HL-60 (cell line): ENCODE results near the gene NELFB.

ENCODE experiments used
- DNase-seq, 2 experiments: peaks; one replicate each; pipeline ENCODE4 v3.0.0-alpha.2; 2010 to 2020; ENCODE audit warnings: low read depth in 1 of 2, low spot score in 1 of 2
- H3K27ac ChIP-seq: fragments of 250-450 bp; sonication (Bioruptor Pico); replicated peaks from 2 replicates; pipeline ENCODE4 v1.5.1; 2020; ENCODE audit warnings: mild to moderate bottlenecking, moderate library complexity
- H3K27me3 ChIP-seq: fragments of 250-450 bp; sonication (Bioruptor Pico); 2 replicates; pipeline ENCODE4 v1.5.1; 2021; ENCODE audit warnings: mild to moderate bottlenecking, moderate library complexity; ENCODE audit not compliant: insufficient read depth, poor library complexity, severe bottlenecking
- H3K4me3 ChIP-seq: replicated peaks from 2 replicates; pipeline ENCODE4 v1.5.1; 2011; ENCODE audit warnings: mild to moderate bottlenecking, control low read depth, low read length; ENCODE audit not compliant: insufficient read depth
- CTCF ChIP-seq: IDR thresholded peaks from one replicate; pipeline ENCODE4 v1.5.1; 2011; ENCODE audit warnings: low read length, control low read depth, inconsistent platforms; ENCODE audit not compliant: insufficient read depth
- GABPA ChIP-seq: IDR thresholded peaks from 2 replicates; pipeline ENCODE4 v1.6.1; 2012; ENCODE audit warnings: low read depth
- POLR2AphosphoS5 ChIP-seq: IDR thresholded peaks from 2 replicates; pipeline ENCODE4 v1.6.1; 2012; ENCODE audit warnings: low read depth
- REST ChIP-seq: IDR thresholded peaks from 2 replicates; pipeline ENCODE4 v1.6.1; 2012; ENCODE audit warnings: low read depth; ENCODE audit not compliant: insufficient replicate concordance
- SPI1 ChIP-seq: IDR thresholded peaks from 2 replicates; pipeline ENCODE4 v1.6.1; 2012; ENCODE audit warnings: low read depth, mild to moderate bottlenecking, borderline replicate concordance

The NELFB gene

GRCh38 chr9:137311986-137312851 is 57.1 kb downstream of the NELFB start:
- no peak for DNase-seq
- Histone ChIP-seq H3K4me3 (no peak overlapping the region), H3K27me3 (peaks cover 14% of the 10 kb centered on the region), H3K27ac (no peak overlapping the region)
- TF ChIP-seq GABPA = no peak
- TF ChIP-seq POLR2AphosphoS5 = no peak
- no peak for TF ChIP-seq SPI1
- no peak for TF ChIP-seq CTCF
- TF ChIP-seq REST = no peak

- TF ChIP-seq REST = no peak
- TF ChIP-seq POLR2AphosphoS5 = no peak
- no peak for TF ChIP-seq CTCF
- TF ChIP-seq SPI1 = no peak
- no peak for TF ChIP-seq GABPA
Measured at GRCh38 chr9:137312852-137313325, 57.8 kb downstream of the NELFB start.

GRCh38 chr9:137313326-137313936 is 58.3 kb downstream of the NELFB start:
- H3K27me3 ChIP-seq = peaks cover 6% of the 10 kb centered on the region
- TF ChIP-seq SPI1 (no peak), POLR2AphosphoS5 (no peak)
- DNase-seq = no peak
- no peak overlapping the region for H3K27ac ChIP-seq
- H3K4me3 ChIP-seq = no peak overlapping the region

More at GRCh38 chr9:137312852-137313325, 57.8 kb downstream of the NELFB start:
- Histone ChIP-seq H3K27me3 (peaks cover 9% of the 10 kb centered on the region), H3K27ac (no peak overlapping the region), H3K4me3 (no peak overlapping the region)
- DNase-seq = no peak

GRCh38 chr9:137313956-137314560 is 58.9 kb downstream of the NELFB start:
- Histone ChIP-seq H3K4me3 (no peak overlapping the region), H3K27me3 (peaks cover 6% of the 10 kb centered on the region), H3K27ac (no peak overlapping the region)
- no peak for DNase-seq
- no peak for TF ChIP-seq CTCF
- no peak for TF ChIP-seq GABPA
- no peak for TF ChIP-seq POLR2AphosphoS5
- TF ChIP-seq REST = no peak
- TF ChIP-seq SPI1 = no peak
